Measurements from ENCODE around the gene RENBP. TPM values are rescaled to one million over a fixed set of nuclear protein-coding genes. Genes with fewer than 3 reads are reported as not detected.

The RENBP gene
- total and polyA plus RNA-seq, 2 of the 13 experiments (the other 11 are each of a cell fraction or from before 2014, with no cell fraction given) = 1.4 to 2.6 TPM

- peak; percentile 53 for FAIRE-seq
- H3K4me3 ChIP-seq (replicated peaks in 1 of 3; ENCODE audit: insufficient read depth in 1 of 3, low read depth in 2 of 3, low read length in 3 of 3) = peak overlapping the region in 1 of 3 experiments; percentile 59; a peak in 2 of 6 replicates
- CTCF ChIA-PET (ENCODE audit: low intra/inter-chr PET ratio, low total read pairs) = interaction anchor here (2.3 to 4.4 kb wide), 2 partner anchors 24 to 30 kb away, joined by 8 to 29 read pairs; no protein-coding TSS in a partner anchor
- intact Hi-C loops (cut with micrococcal nuclease; ENCODE audit: unreplicated experiment) (no loop called here), in situ Hi-C loops (cut with HindIII; ENCODE audit: extremely low pct_ligation_motif_present, low pct_unique_long_range_greater_than_20kb) (no loop called here)
- no peak overlapping the region for H2AFZ ChIP-seq (ENCODE audit: low read length)
- no peaks in the 10 kb centered on the region for H3K9me3 ChIP-seq (ENCODE audit: low read length)
- ATAC-seq = peak; percentile 69
- H3K27ac ChIP-seq (ENCODE audit: extremely low read length, insufficient read depth, low read length) = no peak overlapping the region
- H4K20me1 ChIP-seq (ENCODE audit: insufficient read depth, low read length) = no peaks in the 10 kb centered on the region
- no peak for DNase-seq (ENCODE audit: low spot score)
- 0 out of 2 replicates have a peak overlapping the region, but pooled peaks have one; percentile 29 for H3K9ac ChIP-seq (ENCODE audit: insufficient read depth, low read depth, low read length)
- 38% methylated on average over 7 of the region's 25 CpGs for WGBS (ENCODE audit: low lambda C conversion rate)
- peak overlapping the region; percentile 70 for H3K4me2 ChIP-seq (ENCODE audit: low read depth, low read length)
- POLR2A ChIA-PET = interaction anchor here (0.9 to 1.9 kb wide), 6 partner anchors 11 to 159 kb away, joined by 3 to 9 read pairs (median 4); partner anchors contain the start of genes NAA10 and PLXNB3
- no peaks in the 10 kb centered on the region for H3K79me2 ChIP-seq (ENCODE audit: insufficient read depth, low read length)
- no peaks in the 10 kb centered on the region; a peak in 2 of 5 replicates for H3K27me3 ChIP-seq (ENCODE audit: control insufficient read depth in 1 of 2, insufficient read depth in 2 of 2, low read length in 2 of 2)
- no TSS peak for BruUV-seq (replicated peaks)
- peaks cover 55% of the 10 kb centered on the region for H3K4me1 ChIP-seq (ENCODE audit: insufficient read depth, low read length)
- no peaks in the 10 kb centered on the region for H3K36me3 ChIP-seq (replicated peaks in 1 of 2; ENCODE audit: control insufficient read depth in 1 of 2, insufficient read depth in 2 of 2, low read length in 2 of 2)
- TF ChIP-seq HMGXB4 (CRISPR knock-in tag; IDR thresholded peaks at IDR 0.05; ENCODE audit: borderline replicate concordance in 1 of 2, low read depth in 1 of 2) = 0 out of 4 replicates have a peak, but pooled peaks of 1 of the 2 experiments have one; percentile 9
- TF ChIP-seq ZNF547 (CRISPR knock-in tag; IDR thresholded peaks at IDR 0.05) = no peak
- TF ChIP-seq RNF219 (CRISPR knock-in tag; IDR thresholded peaks at IDR 0.05) = no peak
- no peak for TF ChIP-seq SOX13 (IDR thresholded peaks at IDR 0.05)
- no peak for TF ChIP-seq SOX13 (CRISPR knock-in tag; conservative IDR thresholded peaks at IDR 0.05 in 1 of 2, IDR thresholded peaks at IDR 0.05 in 1 of 2)
- TF ChIP-seq STAG1 (CRISPR knock-in tag; IDR thresholded peaks at IDR 0.05) = 0 out of 2 replicates have a peak, but pooled peaks have one; percentile 18
- TF ChIP-seq, protein P1, sequence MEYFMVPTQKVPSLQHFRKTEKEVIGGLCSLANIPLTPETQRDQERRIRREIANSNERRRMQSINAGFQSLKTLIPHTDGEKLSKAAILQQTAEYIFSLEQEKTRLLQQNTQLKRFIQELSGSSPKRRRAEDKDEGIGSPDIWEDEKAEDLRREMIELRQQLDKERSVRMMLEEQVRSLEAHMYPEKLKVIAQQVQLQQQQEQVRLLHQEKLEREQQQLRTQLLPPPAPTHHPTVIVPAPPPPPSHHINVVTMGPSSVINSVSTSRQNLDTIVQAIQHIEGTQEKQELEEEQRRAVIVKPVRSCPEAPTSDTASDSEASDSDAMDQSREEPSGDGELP (IDR thresholded peaks at IDR 0.05; ENCODE audit: borderline replicate concordance, low read depth) = 0 out of 2 replicates have a peak, but pooled peaks have one; percentile 26
- 0 out of 2 replicates have a peak, but pooled peaks have one; percentile 2 for TF ChIP-seq ZNF629 (CRISPR knock-in tag; conservative IDR thresholded peaks at IDR 0.05)
- peak; percentile 74; the same call in 1 of the 2 replicates for TF ChIP-seq ZNF263 (CRISPR knock-in tag; IDR thresholded peaks at IDR 0.05)
- peak; percentile 36 for TF ChIP-seq XRCC5 (optimal IDR thresholded peaks at IDR 0.05; ENCODE audit: low read length)
- no peak for TF ChIP-seq ZNF652 (CRISPR knock-in tag; IDR thresholded peaks at IDR 0.05; ENCODE audit: borderline replicate concordance, low read depth)
- peak; percentile 64 for TF ChIP-seq CTCF (CRISPR knock-in tag; IDR thresholded peaks at IDR 0.05)
- no peak for TF ChIP-seq ZMYM3 (CRISPR knock-in tag; IDR thresholded peaks at IDR 0.05)
- no peak for TF ChIP-seq ZNF101 (CRISPR knock-in tag; IDR thresholded peaks at IDR 0.05; ENCODE audit: borderline replicate concordance, low read depth)
- TF ChIP-seq ATF7-NPFF (CRISPR knock-in tag; IDR thresholded peaks at IDR 0.05; ENCODE audit: low read depth) = no peak
Measured at GRCh38 chrX:153922932-153923857, 21.2 kb downstream of the RENBP start.

All from HepG2 (cell line).